Urothelium cell line (cell line): Measurements from ENCODE around the gene CDKN2B-AS1.

Experiments
- DNase-seq: peaks from one replicate; pipeline ENCODE4 v3.0.0; 2011; ENCODE audit warnings: low spot score, mixed read lengths
- FAIRE-seq: peaks from 2 replicates; lab custom pipeline; 2011; peaks lifted over from hg19 to GRCh38; lab: Jason Lieb, UNC

Gene CDKN2B-AS1

GRCh38 chr9:21982391-21982790 lies 12.2 kb upstream of the CDKN2B-AS1 start:
- FAIRE-seq (no peak), DNase-seq (no peak)

GRCh38 chr9:21982861-21983560 lies 11.6 kb upstream of the CDKN2B-AS1 start:
- DNase-seq = no peak
- FAIRE-seq = no peak

DNA sequence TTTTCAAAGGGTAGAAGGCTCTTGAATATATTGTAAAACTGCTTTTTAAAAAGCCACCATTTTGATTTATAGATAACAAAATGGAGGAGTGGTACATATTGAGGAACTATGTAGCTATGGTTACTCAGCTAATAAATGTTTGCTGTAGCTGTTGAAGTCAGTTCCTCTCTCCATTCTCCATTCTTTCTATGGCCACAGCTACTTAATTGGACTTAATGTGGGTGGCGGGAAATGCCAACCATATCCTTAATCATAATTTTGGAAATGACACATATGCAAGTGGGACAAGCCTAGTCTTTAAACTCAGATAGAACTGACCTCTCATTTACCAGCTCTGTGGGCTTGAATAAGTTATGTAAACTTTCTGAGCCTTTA lies 11.0 kb upstream of the CDKN2B-AS1 start:
- DNase-seq = no peak
- no peak for FAIRE-seq

DNA sequence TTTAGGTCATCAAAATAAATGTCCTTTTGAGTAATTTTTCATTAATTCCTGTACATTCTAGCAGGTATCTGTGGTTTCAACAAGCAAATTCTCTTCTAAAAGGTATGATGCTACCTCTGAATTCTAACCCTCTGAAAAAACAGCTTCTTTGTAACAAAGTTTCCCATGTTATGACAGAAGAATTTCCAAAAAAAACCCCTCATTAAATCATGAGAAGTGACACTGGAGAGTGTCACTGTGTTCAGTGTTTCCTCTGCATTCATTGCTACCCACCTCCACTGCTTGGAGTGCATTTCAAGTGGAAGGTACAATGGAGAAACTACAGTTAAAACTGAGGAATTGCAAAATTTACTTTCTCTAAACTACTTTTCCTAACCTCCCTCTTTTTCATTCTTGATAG lies 10.5 kb upstream of the CDKN2B-AS1 start:
- DNase-seq (no peak), FAIRE-seq (no peak)

GRCh38 chr9:21985964-21986667 lies 8.5 kb upstream of the CDKN2B-AS1 start:
- DNase-seq (no peak), FAIRE-seq (no peak)

DNA sequence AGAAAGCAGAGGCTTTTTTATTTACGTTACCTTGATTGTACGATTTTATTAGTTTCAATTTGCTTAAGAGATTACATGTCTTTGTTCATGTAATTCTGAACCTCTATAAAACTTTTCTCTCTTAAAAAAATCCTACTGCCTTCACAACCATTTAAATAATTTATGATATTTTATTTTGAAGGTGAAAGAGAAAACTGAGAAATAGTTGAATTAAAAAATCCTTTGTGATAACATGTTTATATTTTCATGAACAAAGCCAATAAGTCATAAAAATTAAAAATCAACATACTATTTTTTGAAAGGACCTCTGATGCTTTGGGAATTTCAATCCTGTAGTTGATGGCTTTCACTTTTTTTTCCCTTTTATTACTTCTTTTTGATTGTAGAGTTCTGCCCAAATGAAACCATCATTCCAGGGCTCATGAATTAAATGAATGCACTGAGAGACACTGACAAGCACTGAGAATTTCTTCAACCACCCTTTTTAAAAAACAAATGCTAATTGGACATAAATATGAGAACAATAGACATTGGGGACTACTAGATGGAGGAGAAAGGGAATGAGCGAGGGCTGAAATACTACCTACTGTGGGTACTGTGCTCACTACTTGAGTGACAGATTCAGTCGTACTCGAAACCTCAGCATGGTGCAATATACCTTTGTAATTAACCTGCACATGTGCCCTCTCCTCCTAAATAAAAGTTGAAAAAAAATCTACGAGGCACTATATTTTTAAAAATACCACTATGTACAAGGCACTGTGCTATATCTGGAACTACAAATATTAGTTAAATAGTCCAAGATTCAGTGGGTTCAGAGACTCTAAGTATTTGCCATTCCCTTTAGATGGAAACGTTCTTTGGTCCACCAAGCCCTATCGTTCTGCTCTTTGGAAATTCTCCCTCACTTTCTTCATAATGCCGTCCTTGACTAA lies 6.3 kb upstream of the CDKN2B-AS1 start:
- DNase-seq (no peak), FAIRE-seq (no peak)

DNA sequence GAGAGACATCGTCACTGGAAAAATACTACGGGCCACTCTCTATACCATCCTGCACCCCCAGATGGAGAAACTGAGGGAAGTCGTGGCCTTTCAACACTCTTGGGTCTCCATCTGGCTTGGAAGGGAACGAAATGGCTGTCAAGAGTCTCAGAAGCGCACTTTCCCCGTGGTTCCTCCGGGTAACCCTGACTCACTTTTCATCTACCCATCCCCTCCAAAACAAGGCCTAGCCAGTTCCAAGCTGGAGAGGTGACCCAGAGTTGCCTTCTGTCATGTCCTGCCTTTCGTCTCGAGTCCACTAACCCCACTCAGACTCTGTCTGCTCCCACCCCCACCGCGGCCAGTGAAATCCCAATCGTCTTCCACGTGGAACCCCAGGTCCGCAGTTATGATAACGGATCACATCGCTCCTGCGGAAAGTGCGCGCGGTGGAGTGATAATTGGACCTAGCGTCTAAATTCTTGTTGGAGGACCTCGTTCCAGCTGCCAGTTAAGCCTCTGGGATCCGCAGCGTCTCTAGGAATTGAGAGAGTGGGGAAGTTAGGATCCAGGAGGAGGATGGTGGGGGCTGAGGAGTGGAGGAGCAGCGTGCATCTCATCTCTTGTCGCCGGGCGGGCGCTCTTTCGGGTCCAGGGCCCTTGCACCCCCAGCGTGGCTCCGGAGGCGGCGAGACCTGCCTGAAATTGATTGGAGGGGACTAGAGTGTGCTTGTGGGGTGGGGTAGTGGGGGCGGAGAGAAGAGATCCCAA lies 5.0 kb upstream of the CDKN2B-AS1 start:
- FAIRE-seq (no peak), DNase-seq (no peak)

- no peak for DNase-seq
- FAIRE-seq = no peak
Measured at GRCh38 chr9:21991072-21991959, 3.3 kb upstream of the CDKN2B-AS1 start.

GRCh38 chr9:21993007-21993406 lies 1.6 kb upstream of the CDKN2B-AS1 start:
- FAIRE-seq = no peak
- DNase-seq = no peak

DNA sequence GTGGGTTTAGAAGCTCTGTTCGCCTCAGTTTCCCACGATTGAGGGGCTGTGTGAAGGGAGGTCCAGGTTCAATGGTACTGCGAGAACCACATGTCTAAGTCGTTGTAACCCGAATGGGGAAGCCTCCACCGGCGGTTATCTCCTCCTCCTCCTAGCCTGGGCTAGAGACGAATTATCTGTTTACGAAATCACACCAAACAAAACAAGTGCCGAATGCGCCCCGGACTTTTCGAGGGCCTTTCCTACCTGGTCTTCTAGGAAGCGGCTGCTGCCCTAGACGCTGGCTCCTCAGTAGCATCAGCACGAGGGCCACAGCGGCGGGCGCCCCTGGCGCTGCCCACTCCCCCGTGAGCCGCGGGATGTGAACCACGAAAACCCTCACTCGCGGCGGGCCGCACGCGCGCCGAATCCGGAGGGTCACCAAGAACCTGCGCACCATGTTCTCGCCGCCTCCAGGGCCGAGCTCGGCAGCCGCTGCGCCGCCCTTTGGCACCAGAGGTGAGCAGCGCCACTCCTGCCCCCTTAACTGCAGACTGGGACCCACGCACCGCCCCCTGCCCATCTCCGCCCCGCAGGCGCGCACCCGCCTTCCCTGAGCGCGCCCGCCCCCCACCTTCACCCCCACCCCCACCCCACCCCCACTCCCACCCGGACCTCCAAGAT lies 567 bp upstream of the CDKN2B-AS1 start, which contains the start of gene CDKN2A:
CDKN2A (minus strand) TSS at position 500 of the 663 bp plus-strand sequence.
- DNase-seq = no peak
- no peak for FAIRE-seq

DNA sequence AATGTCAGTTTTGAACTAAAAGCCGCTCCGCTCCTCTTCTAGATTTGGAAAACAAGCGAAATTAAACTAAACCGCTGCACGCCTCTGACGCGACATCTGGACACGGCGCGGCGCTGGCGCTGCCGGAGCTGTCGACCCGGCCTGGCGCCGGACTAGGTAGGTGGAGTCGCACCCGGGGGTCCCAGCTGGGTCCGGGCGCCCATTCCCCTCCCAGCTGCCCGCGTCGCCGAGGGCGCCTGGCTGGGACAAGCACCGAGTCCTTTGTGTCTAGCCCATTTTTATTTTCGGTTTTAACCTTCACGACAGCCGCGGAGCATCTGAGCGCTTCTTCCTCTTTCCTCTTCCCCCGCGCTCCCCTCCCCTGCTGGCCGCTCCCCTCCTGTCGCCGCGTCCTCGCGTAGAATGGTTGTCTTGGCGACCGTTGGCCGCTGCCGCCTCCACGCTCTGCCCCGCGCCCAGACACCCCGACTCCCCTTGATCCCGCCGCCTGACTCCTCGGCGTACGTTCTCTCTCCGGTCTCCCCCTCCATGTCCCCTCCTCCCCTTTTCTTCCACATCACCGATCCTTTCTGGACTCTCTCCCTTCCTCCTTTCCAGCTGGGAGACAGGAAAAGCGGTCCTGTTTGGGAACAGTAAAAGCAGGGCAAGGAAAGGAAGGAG lies 545 bp downstream of the CDKN2B-AS1 start:
- FAIRE-seq = no peak
- no peak for DNase-seq

GRCh38 chr9:21995666-21996398 lies 1.2 kb downstream of the CDKN2B-AS1 start:
- FAIRE-seq (no peak), DNase-seq (no peak)

DNA sequence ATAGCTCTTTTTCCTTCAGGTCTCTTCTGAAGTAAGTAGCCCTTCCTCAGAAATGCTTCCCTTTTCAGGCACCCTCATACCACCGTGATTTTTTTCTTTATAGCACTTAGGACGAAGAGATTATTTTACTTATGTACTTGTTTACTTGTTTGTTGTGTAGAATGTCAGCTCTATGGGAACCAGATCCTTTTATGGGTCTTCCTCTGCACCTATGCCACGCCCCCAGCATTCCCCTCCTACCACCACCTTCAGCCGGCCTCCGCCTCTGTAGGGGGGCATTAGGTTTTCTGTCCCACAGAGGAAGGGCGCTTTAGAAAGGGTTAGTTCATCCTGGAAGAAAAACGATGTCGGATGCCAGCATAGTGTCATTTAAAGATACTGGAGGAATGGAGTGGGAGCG lies 1.8 kb downstream of the CDKN2B-AS1 start:
- FAIRE-seq = no peak
- no peak for DNase-seq

- FAIRE-seq (no peak), DNase-seq (no peak)
Measured at GRCh38 chr9:21996858-21997257, 2.3 kb downstream of the CDKN2B-AS1 start.

DNA sequence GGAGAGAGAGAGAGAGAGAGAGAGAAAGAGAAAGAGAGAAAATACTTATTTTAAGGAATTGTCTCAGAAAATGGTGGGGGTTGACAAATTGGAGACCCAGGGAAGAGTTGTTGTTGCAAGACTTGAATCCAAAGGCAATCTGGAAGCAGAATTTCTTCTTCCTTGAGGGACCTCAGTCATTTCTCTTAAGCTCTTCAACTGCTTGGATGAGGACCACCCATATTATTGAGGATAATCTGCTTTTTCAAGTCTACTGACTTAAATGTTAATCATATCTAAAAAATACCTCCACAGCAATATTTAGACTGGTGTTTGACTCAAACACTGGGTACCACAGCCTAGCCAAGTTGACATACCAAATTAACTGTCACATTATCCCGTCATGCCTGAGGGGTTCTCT lies 2.9 kb downstream of the CDKN2B-AS1 start:
- no peak for DNase-seq
- no peak for FAIRE-seq

- DNase-seq (no peak), FAIRE-seq (no peak)
Measured at GRCh38 chr9:21998026-21998425, 3.4 kb downstream of the CDKN2B-AS1 start.

DNA sequence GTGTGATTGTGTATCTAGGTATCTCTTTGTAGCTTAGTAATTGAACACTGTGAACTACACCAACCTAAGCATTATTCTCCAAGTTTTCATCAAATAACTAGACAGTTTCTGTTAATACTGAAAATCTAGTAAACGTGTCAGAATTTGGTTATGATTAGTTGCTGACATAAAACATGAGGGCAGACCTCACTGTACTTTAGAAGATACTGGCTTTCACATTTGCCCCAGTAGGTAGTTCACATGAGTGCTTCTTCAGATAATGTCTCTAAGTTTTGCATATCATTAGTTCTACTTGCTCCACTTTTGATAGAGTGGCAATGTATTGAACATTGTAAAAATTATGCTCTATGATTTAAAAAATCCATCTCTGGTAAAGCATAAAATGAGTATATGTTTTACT lies 7.4 kb downstream of the CDKN2B-AS1 start:
- FAIRE-seq (no peak), DNase-seq (no peak)
